HEK293T (cell line): Measurements from ENCODE around the gene AMDHD1.

Experiments used
- BHLHE40 ChIP-seq: fragments of 450-650 bp; IDR thresholded peaks from 2 replicates; pipeline ENCODE4 v1.6.1; 2016; ENCODE audit warnings: mild to moderate bottlenecking, moderate library complexity, borderline replicate concordance
- ELF4 ChIP-seq: fragments of 450-650 bp; IDR thresholded peaks from 2 replicates; pipeline ENCODE4 v1.6.1; 2017; ENCODE audit warnings: antibody characterized with exemption
- FOXK2 ChIP-seq: fragments of 450-650 bp; IDR thresholded peaks from 2 replicates; pipeline ENCODE4 v1.6.1; 2016; ENCODE audit warnings: mild to moderate bottlenecking
- FOXM1 ChIP-seq: fragments of 450-650 bp; IDR thresholded peaks from 2 replicates; pipeline ENCODE4 v1.6.1; 2017; ENCODE audit warnings: mild to moderate bottlenecking, borderline replicate concordance
- HDGF ChIP-seq: fragments of 450-650 bp; IDR thresholded peaks from 2 replicates; pipeline ENCODE4 v1.6.1; 2017; ENCODE audit warnings: antibody characterized with exemption, borderline replicate concordance
- LEF1 ChIP-seq: fragments of 450-650 bp; IDR thresholded peaks from 2 replicates; pipeline ENCODE4 v1.6.1; 2017; ENCODE audit warnings: mild to moderate bottlenecking, borderline replicate concordance
- NFRKB ChIP-seq: fragments of 450-650 bp; IDR thresholded peaks from 2 replicates; pipeline ENCODE4 v1.6.1; 2016; ENCODE audit warnings: mild to moderate bottlenecking, moderate library complexity
- SP1 ChIP-seq: fragments of 450-650 bp; IDR thresholded peaks from 2 replicates; pipeline ENCODE4 v1.6.1; 2017
- SUZ12 ChIP-seq: fragments of 450-650 bp; IDR thresholded peaks from 2 replicates; pipeline ENCODE4 v1.6.1; 2016; ENCODE audit warnings: mild to moderate bottlenecking
- ZNF384 ChIP-seq: fragments of 450-650 bp; IDR thresholded peaks from 2 replicates; pipeline ENCODE4 v1.6.1; 2016

DNA sequence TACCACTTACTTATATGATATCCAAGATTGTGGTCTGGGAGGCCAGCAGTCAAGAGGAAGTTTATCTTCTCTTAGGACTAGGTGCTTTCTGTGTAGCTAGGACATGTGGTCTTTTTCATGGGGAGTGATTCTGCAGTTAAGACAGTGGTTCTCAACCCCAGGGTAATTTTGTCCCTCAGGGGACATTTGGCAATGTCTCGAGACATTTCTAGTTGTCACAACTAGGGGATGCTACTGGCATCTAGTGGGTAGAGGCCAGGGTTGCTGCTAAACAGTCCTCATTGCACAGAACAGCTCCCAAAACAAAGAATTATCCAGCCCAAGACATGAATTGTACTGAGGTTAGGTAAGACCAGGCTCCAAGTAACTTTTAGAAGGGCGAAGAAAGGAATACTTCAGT lies 20.0 kb downstream of the AMDHD1 start:
- TF ChIP-seq SUZ12, result no peak
- no peak for TF ChIP-seq NFRKB
- TF ChIP-seq FOXK2, result no peak
- TF ChIP-seq HDGF, result no peak
- TF ChIP-seq SP1, result no peak
- TF ChIP-seq FOXM1, result no peak
- no peak for TF ChIP-seq ELF4
- TF ChIP-seq ZNF384, result no peak
- TF ChIP-seq BHLHE40, result no peak
- no peak for TF ChIP-seq LEF1
